Stimulated activated CD8-positive, alpha-beta memory T cell treated with anti-CD3 and anti-CD28 coated beads, Interleukin-7, amount 100 ng/mL, for 24 hours (primary cell): Measurements from ENCODE around the gene LUC7L.
"Not testable (repeated sequence)": the region's sequence is repeated elsewhere in the genome, so short reads cannot be mapped to it uniquely, and the experiment has no call there.

Source experiments
- DNase-seq: peaks from one replicate; pipeline ENCODE4 v3.0.0-alpha.2; 2020; ENCODE audit warnings: low read depth

The LUC7L gene

DNA sequence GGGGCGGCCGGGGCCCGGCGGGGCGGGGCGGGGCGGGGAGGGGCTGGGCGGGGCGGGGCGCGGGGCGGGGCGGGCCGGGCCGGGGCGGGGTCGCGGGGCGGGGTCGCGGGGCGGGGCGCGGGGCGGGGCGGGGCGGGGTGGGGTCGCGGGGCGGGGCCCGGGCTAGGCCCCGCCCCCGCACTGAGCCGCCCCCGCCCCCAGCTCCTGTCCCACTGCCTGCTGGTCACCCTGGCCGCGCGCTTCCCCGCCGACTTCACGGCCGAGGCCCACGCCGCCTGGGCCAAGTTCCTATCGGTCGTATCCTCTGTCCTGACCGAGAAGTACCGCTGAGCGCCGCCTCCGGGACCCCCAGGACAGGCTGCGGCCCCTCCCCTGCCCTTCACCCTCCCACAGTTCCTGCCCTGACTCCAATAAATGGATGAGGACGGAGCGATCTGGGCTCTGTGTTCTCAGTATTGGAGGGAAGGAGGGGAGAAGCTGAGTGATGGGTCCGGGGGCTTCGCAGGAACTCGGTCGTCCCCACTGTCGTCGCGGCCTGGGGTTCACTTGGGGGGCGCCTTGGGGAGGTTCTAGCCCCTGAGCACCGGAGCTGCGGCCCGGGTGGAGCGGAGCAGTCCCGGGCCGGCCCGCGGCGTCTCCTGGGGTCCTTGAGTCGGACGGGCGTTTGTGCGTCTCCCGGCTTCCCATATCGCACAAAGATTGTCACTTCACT lies 64.3 kb downstream of the LUC7L start:
- no peak for DNase-seq

DNA sequence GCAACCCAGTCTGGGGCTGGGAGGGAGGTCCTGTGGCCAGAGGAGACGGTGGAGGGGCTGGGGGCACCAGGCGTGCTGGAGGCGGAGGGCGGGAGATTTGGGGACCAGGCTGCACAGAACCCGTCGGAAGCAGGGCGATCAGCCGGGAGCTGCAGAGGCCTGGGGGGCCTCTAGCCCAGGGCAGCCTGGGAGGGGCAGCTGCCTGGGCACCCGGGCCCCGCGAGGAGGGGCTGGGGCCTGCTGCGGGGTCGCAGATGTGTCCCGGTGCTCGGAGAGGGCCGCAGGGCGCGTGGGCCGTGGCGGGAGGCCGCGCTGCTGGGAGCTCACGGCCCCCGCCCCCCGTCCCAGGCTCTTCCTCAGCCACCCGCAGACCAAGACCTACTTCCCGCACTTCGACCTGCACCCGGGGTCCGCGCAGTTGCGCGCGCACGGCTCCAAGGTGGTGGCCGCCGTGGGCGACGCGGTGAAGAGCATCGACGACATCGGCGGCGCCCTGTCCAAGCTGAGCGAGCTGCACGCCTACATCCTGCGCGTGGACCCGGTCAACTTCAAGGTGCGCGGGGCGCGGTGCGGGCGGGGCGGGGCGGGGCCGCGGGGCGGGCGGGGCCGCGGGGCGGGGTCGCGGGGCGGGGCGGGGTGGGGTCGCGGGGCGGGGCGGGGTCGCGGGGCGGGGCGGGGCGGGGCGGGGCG lies 65.0 kb downstream of the LUC7L start:
- DNase-seq: not testable (repeated sequence)

GRCh38 chr16:163696-164095 lies 65.6 kb downstream of the LUC7L start:
- DNase-seq: not testable (repeated sequence)

DNA sequence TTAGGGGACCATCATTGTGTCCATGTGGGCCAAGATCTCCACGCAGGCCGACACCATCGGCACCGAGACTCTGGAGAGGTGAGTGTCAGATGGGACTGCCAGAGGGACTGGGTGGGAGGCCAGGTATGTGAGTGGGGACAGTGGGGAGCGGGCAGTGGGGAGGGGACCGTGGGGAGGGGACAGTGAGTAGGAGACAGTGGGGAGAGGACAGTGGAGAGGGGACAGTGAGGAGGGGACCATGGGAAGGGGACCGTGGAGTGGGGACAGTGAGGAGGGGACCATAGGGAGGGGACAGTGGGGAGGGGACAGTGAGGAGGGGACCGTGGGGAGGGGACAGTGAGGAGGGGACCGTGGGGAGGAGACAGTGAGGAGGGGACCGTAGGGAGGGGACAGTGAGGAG lies 66.1 kb downstream of the LUC7L start:
- not testable (repeated sequence) for DNase-seq

- DNase-seq: no peak
Measured at GRCh38 chr16:162271-162991, 66.8 kb downstream of the LUC7L start.

GRCh38 chr16:160691-161190 lies 68.5 kb downstream of the LUC7L start:
- no peak for DNase-seq

DNA sequence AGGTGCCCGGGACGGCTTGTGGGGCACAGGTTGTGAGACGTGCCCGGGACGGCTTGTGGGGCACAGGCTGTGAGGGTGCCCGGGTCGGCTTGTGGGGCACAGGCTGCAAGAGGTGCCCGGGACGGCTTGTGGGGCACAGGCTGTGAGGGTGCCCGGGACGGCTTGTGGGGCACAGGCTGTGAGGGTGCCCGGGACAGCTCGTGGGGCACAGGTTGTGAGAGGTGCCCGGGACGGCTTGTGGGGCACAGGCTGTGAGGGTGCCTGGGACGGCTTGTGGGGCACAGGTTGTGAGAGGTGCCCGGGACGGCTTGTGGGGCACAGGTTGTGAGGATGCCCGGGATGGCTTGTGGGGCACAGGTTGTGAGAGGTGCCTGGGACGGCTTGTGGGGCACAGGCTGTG lies 69.0 kb downstream of the LUC7L start:
- DNase-seq: not testable (repeated sequence)

DNA sequence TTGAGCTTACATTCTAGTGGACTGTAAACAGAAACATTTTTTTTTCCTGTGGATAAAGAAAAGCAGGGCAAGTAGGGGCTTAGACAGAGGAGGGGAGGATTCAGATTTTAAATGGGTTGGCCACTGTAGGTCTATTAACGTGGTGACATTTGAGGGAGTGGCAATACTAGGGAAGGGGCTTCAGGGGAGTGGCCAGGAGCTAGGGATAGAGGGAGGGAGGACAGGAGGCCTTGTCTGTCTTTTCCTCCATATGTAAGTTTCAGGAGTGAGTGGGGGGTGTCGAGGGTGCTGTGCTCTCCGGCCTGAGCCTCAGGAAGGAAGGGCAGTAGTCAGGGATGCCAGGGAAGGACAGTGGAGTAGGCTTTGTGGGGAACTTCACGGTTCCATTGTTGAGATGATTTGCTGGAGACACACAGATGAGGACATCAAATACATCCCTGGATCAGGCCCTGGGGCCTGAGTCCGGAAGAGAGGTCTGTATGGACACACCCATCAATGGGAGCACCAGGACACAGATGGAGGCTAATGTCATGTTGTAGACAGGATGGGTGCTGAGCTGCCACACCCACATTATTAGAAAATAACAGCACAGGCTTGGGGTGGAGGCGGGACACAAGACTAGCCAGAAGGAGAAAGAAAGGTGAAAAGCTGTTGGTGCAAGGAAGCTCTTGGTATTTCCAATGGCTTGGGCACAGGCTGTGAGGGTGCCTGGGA lies 70.0 kb downstream of the LUC7L start:
- no peak for DNase-seq

DNA sequence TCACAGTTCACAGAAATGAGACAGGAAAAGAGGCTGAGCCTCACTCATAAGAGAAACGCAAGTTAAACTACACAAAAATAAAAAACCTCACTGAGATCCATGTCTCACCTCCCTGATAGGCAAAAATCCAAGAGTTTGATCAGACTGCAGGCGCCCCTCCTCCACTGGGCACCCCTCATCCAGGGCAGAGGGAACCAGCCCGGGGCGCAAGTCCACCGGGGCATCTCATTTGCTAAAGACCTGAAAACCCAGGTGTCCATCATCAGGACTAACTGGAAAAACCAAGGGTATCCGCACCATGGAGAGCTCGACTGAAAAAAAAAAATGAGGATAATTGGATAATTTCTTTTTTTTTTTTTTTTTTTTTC lies 74.2 kb downstream of the LUC7L start:
- no peak for DNase-seq

DNA sequence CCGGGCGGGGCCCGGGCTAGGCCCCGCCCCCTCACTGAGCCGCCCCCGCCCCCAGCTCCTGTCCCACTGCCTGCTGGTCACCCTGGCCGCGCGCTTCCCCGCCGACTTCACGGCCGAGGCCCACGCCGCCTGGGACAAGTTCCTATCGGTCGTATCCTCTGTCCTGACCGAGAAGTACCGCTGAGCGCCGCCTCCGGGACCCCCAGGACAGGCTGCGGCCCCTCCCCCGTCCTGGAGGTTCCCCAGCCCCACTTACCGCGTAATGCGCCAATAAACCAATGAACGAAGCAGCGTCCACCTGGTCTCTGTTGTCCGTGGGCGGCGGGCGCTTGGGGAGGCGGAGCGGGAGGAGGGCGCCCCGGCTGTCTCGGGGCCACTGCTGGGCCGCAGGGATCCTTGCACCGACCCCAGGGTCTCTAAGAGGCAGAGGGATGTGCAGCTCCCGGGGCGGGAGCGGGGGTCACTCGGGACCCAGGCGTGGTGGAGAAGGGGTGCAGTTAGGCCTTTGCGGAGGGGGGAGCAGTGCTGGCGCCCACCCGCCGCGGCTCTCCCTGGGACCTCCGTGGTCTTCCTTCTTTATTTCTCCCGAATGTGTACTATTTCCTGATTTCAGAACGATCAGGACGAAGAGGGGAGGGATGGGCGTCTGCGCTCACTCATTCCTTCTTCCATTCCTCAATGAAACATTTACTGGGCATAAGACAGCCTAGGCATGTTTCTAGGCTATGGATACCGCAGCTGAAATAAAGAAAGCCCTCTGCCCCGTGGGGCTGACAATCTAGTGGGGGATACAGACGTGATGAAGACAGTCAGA lies 74.8 kb downstream of the LUC7L start:
- DNase-seq: no peak

DNA sequence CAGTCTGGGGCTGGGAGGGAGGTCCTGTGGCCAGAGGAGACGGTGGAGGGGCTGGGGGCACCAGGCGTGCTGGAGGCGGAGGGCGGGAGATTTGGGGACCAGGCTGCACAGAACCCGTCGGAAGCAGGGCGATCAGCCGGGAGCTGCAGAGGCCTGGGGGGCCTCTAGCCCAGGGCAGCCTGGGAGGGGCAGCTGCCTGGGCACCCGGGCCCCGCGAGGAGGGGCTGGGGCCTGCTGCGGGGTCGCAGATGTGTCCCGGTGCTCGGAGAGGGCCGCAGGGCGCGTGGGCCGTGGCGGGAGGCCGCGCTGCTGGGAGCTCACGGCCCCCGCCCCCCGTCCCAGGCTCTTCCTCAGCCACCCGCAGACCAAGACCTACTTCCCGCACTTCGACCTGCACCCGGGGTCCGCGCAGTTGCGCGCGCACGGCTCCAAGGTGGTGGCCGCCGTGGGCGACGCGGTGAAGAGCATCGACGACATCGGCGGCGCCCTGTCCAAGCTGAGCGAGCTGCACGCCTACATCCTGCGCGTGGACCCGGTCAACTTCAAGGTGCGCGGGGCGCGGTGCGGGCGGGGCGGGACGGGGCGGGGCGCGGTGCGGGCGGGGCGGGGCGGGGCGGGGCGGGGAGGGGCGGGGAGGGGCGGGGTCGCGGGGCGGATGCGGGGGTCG lies 75.6 kb downstream of the LUC7L start:
- DNase-seq: not testable (repeated sequence)

DNA sequence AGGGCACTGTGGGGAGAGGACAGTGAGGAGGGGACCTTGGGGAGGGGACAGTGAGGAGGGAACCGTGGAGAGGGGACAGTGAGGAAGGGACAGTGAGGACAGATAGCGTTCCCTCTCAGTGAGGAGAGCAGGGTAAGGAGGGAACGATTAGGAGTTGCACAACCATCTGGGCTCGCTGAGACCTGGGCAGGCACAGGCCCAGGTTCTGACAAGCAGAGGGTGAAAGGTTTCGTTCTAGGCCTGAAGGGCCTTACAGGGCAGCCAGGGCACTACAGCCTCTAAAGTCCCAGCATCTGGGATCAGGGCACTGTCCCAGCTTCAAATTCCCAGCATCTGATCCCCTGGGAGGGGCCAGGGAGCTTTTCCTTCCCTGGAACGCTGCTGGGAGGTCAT lies 76.1 kb downstream of the LUC7L start:
- DNase-seq: not testable (repeated sequence)

DNA sequence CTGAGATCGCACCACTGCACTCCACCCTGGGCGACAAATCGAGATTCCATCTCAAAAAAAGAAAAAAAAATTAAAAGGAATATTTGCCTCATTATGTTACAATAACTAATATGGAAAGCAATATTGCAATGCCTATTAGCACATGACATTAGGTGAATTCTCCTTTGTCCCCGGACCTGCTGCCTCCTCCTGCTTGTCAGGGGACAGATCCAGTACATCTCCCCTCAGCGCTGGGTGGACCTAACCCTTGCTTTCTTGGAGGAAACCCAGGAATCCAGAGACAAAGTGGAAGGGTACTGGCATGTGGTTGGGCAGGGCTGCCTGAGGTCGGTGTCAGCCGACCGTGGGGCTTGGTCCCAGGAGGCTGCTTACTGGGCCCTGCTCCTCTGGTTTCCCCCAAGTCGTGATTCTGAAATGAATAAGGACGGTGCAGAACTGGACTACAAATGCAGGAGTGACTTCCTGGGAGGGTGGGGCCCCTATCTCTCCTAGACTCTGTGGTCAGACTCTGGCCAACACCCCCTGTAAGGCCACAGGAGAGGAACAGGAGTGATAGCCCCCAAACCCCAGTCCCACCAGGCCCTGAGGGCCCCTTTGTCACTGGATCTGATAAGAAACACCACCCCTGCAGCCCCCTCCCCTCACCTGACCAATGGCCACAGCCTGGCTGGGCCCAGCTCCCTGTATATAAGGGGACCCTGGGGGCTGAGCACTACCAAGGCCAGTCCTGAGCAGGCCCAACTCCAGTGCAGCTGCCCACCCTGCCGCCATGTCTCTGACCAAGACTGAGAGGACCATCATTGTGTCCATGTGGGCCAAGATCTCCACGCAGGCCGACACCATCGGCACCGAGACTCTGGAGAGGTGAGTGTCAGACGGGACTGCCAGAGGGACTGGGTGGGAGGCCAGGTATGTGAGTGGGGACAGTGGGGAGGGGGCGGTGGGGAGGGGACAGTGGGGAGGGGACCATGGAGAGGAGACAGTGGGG lies 76.8 kb downstream of the LUC7L start, which contains the start of gene HBZ:
Gene HBZ (plus strand): TSS at position 504 of the 988 bp plus-strand sequence. CDS start 266 bp downstream, at position 770.
- DNase-seq: no peak

DNA sequence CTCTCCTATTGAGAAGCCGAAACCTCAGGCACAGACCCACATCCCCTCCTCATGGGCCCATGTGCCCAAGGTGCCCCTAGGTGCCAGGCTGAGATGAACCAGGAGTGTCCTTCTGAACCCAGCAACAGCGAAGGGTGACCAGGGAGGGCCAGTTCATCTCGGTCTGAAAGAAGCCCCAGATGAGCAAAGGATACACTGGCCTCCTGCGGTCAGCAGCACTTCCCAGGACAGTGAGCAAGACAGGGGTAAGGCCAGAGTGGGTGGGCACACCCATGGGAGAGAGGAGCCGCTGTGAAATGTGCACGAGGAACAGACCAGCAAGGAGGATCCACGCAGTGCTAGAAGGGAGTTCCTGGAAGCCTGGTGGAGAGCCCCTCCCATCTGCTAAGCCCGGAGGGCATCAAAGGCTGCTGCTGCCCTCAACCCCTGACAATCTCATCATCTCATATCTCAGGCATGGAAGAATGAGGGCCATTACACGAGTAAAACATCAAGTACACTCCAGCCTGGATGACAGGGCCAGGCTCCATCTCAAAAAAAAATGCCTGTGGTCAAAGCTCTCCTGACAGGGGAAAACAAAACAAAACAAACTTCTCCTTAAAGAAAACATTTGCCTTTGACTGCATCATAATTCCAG lies 80.1 kb downstream of the LUC7L start:
- DNase-seq: no peak

GRCh38 chr16:146646-147045 lies 82.6 kb downstream of the LUC7L start:
- DNase-seq: no peak

- DNase-seq: no peak
Measured at GRCh38 chr16:144797-145252, 84.4 kb downstream of the LUC7L start.

DNA sequence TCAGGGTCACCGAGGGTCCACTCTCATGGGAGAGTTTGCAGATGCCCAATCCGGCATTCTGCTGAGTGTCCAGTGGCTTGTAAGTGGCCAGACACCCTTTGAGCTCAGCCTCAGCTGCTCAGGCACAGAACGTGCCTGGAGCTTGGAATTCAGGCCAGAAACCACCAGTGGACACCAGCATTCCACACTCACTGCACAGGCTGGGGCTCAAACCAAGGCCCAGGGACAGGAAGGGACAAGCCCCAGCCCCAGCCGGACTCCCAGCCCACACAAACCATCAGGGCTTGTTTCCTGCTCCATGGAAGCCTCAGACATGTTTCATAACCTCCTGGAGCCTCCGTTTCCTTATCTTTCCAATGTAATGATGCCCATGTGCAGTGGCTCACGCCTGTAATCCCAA lies 85.8 kb downstream of the LUC7L start:
- DNase-seq: no peak

DNA sequence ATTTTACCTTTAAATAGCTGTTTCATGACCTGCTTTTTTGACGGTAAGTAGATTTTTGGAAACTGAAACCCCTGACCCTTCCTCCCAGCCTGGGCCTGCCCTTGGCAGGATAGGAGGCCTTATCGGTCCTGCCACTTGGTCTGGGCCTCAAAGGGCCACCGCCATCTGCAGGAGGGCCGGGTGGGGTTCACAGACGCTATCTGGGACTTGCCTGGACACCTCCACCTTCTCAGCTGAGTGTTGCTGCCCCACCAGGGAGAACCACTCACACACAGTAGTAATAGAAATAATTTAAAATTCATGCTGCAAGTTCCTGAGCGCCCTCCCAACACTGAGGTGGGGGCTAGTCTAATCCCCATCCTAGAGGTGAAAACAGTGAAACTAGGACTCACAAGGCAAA lies 86.2 kb downstream of the LUC7L start:
- no peak for DNase-seq

DNA sequence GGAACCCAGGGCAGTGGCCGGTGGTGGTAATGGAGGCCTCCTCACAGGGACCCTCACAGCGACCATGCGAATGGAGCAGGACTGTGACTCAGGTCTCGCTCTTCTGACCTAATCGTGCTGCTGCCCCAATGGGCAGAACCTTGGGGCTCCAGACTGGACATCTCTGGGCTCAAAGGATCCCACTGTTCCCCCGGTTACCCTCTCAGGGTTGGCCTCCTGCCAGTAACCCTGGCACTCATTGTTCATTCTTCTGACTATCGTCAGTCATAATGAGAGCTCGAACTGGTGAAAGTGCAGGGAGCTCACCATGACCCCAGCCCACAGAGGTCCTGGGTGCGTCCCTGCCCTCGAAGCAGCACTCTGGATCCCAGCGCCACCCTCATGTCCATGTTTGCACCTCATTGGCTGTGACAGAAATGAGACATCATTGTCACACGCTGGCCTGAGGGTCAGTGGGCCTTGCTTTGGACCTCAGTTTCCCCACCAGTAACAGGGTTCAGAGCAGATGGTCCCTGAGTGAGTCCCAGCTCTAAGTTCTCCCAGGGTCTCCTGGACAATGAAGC lies 86.8 kb downstream of the LUC7L start:
- DNase-seq: no peak
